ENCODE measurements around the gene GBP1. TPM values are rescaled to one million over a fixed set of nuclear protein-coding genes. Genes with fewer than 3 reads are reported as not detected.

The GBP1 gene
- total RNA-seq, 2 donors from 2014 or later, result not detected

GRCh38 chr1:89089962-89090361 lies 25.0 kb upstream of the GBP1 start:
- no peak overlapping the region for H3K27ac Mint-ChIP-seq
- no peak overlapping the region for H3K9ac ChIP-seq (ENCODE audit: extremely low read depth, low read length, poor library complexity, severe bottlenecking)
- no peaks in the 10 kb centered on the region for H3K36me3 ChIP-seq (ENCODE audit: control insufficient read depth, insufficient read depth, low read length)
- H3K4me1 Mint-ChIP-seq, result no peaks in the 10 kb centered on the region
- H3K36me3 Mint-ChIP-seq (ENCODE audit: low read depth), result no peaks in the 10 kb centered on the region
- H3K27me3 Mint-ChIP-seq (ENCODE audit: insufficient read depth), result no peaks in the 10 kb centered on the region
- H3K27me3 ChIP-seq (ENCODE audit: control insufficient read depth, insufficient read depth, low read length, poor library complexity, severe bottlenecking), result no peaks in the 10 kb centered on the region
- no peak for DNase-seq
- H3K9me3 Mint-ChIP-seq, result peaks cover 5% of the 10 kb centered on the region
- no peak for TF ChIP-seq CTCF (conservative IDR thresholded peaks at IDR 0.05)
- no peaks in the 10 kb centered on the region for H3K4me1 ChIP-seq (ENCODE audit: control insufficient read depth, insufficient read depth, low read length)
- no peak overlapping the region for H3K4me3 Mint-ChIP-seq
- H3K9me3 ChIP-seq (ENCODE audit: control insufficient read depth, low read length), result no peaks in the 10 kb centered on the region
- WGBS, 2 experiments (ENCODE audit: insufficient coverage in 1 of 2, insufficient read length in 1 of 2), result no CpG with 5 or more reads among the region's 1 CpG
- H3K27ac ChIP-seq (ENCODE audit: low read depth, low read length), result no peak overlapping the region
- no peak overlapping the region for H3K4me3 ChIP-seq (ENCODE audit: low read length)

- Histone ChIP-seq H3K27ac (ENCODE audit: low read depth, low read length) (no peak overlapping the region), H3K9me3 (ENCODE audit: control insufficient read depth, low read length) (no peaks in the 10 kb centered on the region), H3K9ac (ENCODE audit: extremely low read depth, low read length, poor library complexity, severe bottlenecking) (no peak overlapping the region), H3K27me3 (ENCODE audit: control insufficient read depth, insufficient read depth, low read length, poor library complexity, severe bottlenecking) (no peaks in the 10 kb centered on the region), H3K4me1 (ENCODE audit: control insufficient read depth, insufficient read depth, low read length) (no peaks in the 10 kb centered on the region), H3K36me3 (ENCODE audit: control insufficient read depth, insufficient read depth, low read length) (no peaks in the 10 kb centered on the region), H3K4me3 (ENCODE audit: low read length) (no peak overlapping the region)
- no peaks in the 10 kb centered on the region for H3K9me3 Mint-ChIP-seq
- no peak overlapping the region for H3K27ac Mint-ChIP-seq
- H3K4me3 Mint-ChIP-seq, result no peak overlapping the region
- WGBS, 2 experiments (ENCODE audit: insufficient coverage in 1 of 2, insufficient read length in 1 of 2), result 92 to 93% methylated on average over 9 to 10 of the region's 10 CpGs
- no peaks in the 10 kb centered on the region for H3K36me3 Mint-ChIP-seq (ENCODE audit: low read depth)
- TF ChIP-seq CTCF (conservative IDR thresholded peaks at IDR 0.05), result no peak
- DNase-seq, result no peak
- H3K27me3 Mint-ChIP-seq (ENCODE audit: insufficient read depth), result no peaks in the 10 kb centered on the region
- no peaks in the 10 kb centered on the region for H3K4me1 Mint-ChIP-seq
Observed at GRCh38 chr1:89088572-89088971, 23.6 kb upstream of the GBP1 start.

- H3K4me1 ChIP-seq (ENCODE audit: control insufficient read depth, insufficient read depth, low read length), result no peaks in the 10 kb centered on the region
- H3K9me3 Mint-ChIP-seq, result peaks cover 5% of the 10 kb centered on the region
- H3K4me3 Mint-ChIP-seq, result no peak overlapping the region
- WGBS, 2 experiments (ENCODE audit: insufficient coverage in 1 of 2, insufficient read length in 1 of 2), result 84 to 88% methylated on average over 4 to 8 of the region's 8 CpGs
- no peaks in the 10 kb centered on the region for H3K36me3 Mint-ChIP-seq (ENCODE audit: low read depth)
- H3K27ac Mint-ChIP-seq, result no peak overlapping the region
- H3K9me3 ChIP-seq (ENCODE audit: control insufficient read depth, low read length), result no peaks in the 10 kb centered on the region
- H3K4me3 ChIP-seq (ENCODE audit: low read length), result no peak overlapping the region
- no peak overlapping the region for H3K27ac ChIP-seq (ENCODE audit: low read depth, low read length)
- no peak for TF ChIP-seq CTCF (conservative IDR thresholded peaks at IDR 0.05)
- H3K36me3 ChIP-seq (ENCODE audit: control insufficient read depth, insufficient read depth, low read length), result no peaks in the 10 kb centered on the region
- no peak overlapping the region for H3K9ac ChIP-seq (ENCODE audit: extremely low read depth, low read length, poor library complexity, severe bottlenecking)
- no peaks in the 10 kb centered on the region for H3K27me3 Mint-ChIP-seq (ENCODE audit: insufficient read depth)
- H3K4me1 Mint-ChIP-seq, result no peaks in the 10 kb centered on the region
- H3K27me3 ChIP-seq (ENCODE audit: control insufficient read depth, insufficient read depth, low read length, poor library complexity, severe bottlenecking), result no peaks in the 10 kb centered on the region
- DNase-seq, result no peak
Observed at GRCh38 chr1:89087241-89087640, 22.2 kb upstream of the GBP1 start.

Measured in endodermal cell (in vitro differentiated cells).